CD4-positive, alpha-beta T cell treated with Interleukin-4 for 1 hour (primary cell): ENCODE measurements around the gene TCOF1.
A peak's percentile ranks its signal among the peaks of the same experiment; 100 is the strongest.
"Not testable (repeated sequence)": the region's sequence is repeated elsewhere in the genome, so short reads cannot be mapped to it uniquely, and the experiment has no call there.

Experiments
- DNase-seq, 2 donors: peaks; one replicate each; pipeline ENCODE4 v3.0.0-alpha.2; 2020 to 2022

TCOF1 gene

GRCh38 chr5:150407096-150407720, 49.7 kb downstream of the TCOF1 start:
- DNase-seq: no peak

- DNase-seq: no peak
Observed at GRCh38 chr5:150408231-150408943, 50.9 kb downstream of the TCOF1 start.

- peak; percentile 71 to 76 for DNase-seq
Observed at GRCh38 chr5:150409638-150410523, 52.4 kb downstream of the TCOF1 start.

GRCh38 chr5:150410524-150411244, 53.2 kb downstream of the TCOF1 start:
- peak; percentile 74 to 84 for DNase-seq

GRCh38 chr5:150411245-150411979, 53.9 kb downstream of the TCOF1 start:
- DNase-seq: peak; percentile 83 to 85

GRCh38 chr5:150412319-150413175, 55.0 kb downstream of the TCOF1 start, which contains the start of gene CD74:
CD74 (minus strand) TSS chr5:150412910; CDS start chr5:150412749, 161 bp downstream.
- DNase-seq: peak; percentile 98 to 99

GRCh38 chr5:150413176-150413901, 55.8 kb downstream of the TCOF1 start:
- no peak for DNase-seq

GRCh38 chr5:150413902-150414790, 56.6 kb downstream of the TCOF1 start:
- peak in 1 of 2 donors; percentile 9 for DNase-seq

GRCh38 chr5:150419630-150420270, 62.3 kb downstream of the TCOF1 start:
- peak; percentile 23 to 71 for DNase-seq

GRCh38 chr5:150422075-150422474, 64.6 kb downstream of the TCOF1 start:
- DNase-seq: no peak

GRCh38 chr5:150422758-150423157, 65.3 kb downstream of the TCOF1 start:
- no peak for DNase-seq

GRCh38 chr5:150426165-150426564, 68.7 kb downstream of the TCOF1 start:
- DNase-seq: not testable (repeated sequence)

GRCh38 chr5:150428106-150428876, 70.8 kb downstream of the TCOF1 start:
- DNase-seq: no peak

- no peak for DNase-seq
Observed at GRCh38 chr5:150428978-150429377, 71.5 kb downstream of the TCOF1 start.

- DNase-seq: peak; percentile 13 to 71
Observed at GRCh38 chr5:150429410-150429873, 71.9 kb downstream of the TCOF1 start.

- DNase-seq: no peak
Observed at GRCh38 chr5:150431048-150431447, 73.6 kb downstream of the TCOF1 start.

GRCh38 chr5:150431574-150431973, 74.1 kb downstream of the TCOF1 start:
- no peak for DNase-seq

- DNase-seq: no peak
Observed at GRCh38 chr5:150434464-150434863, 77.0 kb downstream of the TCOF1 start.
